ENCODE results near the gene KIF5C.

Gene KIF5C

GRCh38 chr2:148888003-148888501 is 13.0 kb downstream of the KIF5C start:
- DNase-seq = no peak

- no peak for DNase-seq
Measured at GRCh38 chr2:148888986-148889385, 14.0 kb downstream of the KIF5C start.

GRCh38 chr2:148893906-148894305 is 18.9 kb downstream of the KIF5C start:
- no peak for DNase-seq

GRCh38 chr2:148896136-148896535 is 21.1 kb downstream of the KIF5C start:
- no peak for DNase-seq

- no peak for DNase-seq
Measured at GRCh38 chr2:148899638-148900318, 24.8 kb downstream of the KIF5C start.

GRCh38 chr2:148900350-148900837 is 25.4 kb downstream of the KIF5C start:
- no peak for DNase-seq

GRCh38 chr2:148901142-148901541 is 26.1 kb downstream of the KIF5C start:
- no peak for DNase-seq

- no peak for DNase-seq
Measured at GRCh38 chr2:148902798-148903197, 27.8 kb downstream of the KIF5C start.

GRCh38 chr2:148903294-148903693 is 28.3 kb downstream of the KIF5C start:
- no peak for DNase-seq

GRCh38 chr2:148903979-148904378 is 29.0 kb downstream of the KIF5C start:
- DNase-seq = no peak

- no peak for DNase-seq
Measured at GRCh38 chr2:148906124-148906523, 31.1 kb downstream of the KIF5C start.

GRCh38 chr2:148907085-148907785 is 32.2 kb downstream of the KIF5C start:
- no peak for DNase-seq

- DNase-seq = no peak
Measured at GRCh38 chr2:148909114-148909513, 34.1 kb downstream of the KIF5C start.

GRCh38 chr2:148913061-148913460 is 38.0 kb downstream of the KIF5C start:
- no peak for DNase-seq

- no peak for DNase-seq
Measured at GRCh38 chr2:148913492-148913891, 38.5 kb downstream of the KIF5C start.

- DNase-seq = no peak
Measured at GRCh38 chr2:148914463-148914862, 39.4 kb downstream of the KIF5C start.

GRCh38 chr2:148917431-148917830 is 42.4 kb downstream of the KIF5C start:
- DNase-seq = no peak

- DNase-seq = no peak
Measured at GRCh38 chr2:148918554-148918953, 43.5 kb downstream of the KIF5C start.

GRCh38 chr2:148920559-148920958 is 45.5 kb downstream of the KIF5C start:
- no peak for DNase-seq

GRCh38 chr2:148922062-148922461 is 47.0 kb downstream of the KIF5C start:
- DNase-seq = no peak

GRCh38 chr2:148922776-148923475 is 47.9 kb downstream of the KIF5C start:
- DNase-seq = no peak

GRCh38 chr2:148924514-148925178 is 49.6 kb downstream of the KIF5C start:
- no peak for DNase-seq

Measured in activated naive CD4-positive, alpha-beta T cell treated with anti-CD3 and anti-CD28 coated beads, Interleukin-2, amount 50 U/mL, for 16 hours (primary cell).